K562 (cell line): Measurements from ENCODE around the gene MAP2K3.
"Not testable (repeated sequence)": the region's sequence is repeated elsewhere in the genome, so short reads cannot be mapped to it uniquely, and the experiment has no call there.

Experiments used
- BHLHE40 ChIP-seq: IDR thresholded peaks from 2 replicates; pipeline ENCODE4 v1.6.1; 2011; ENCODE audit warnings: low read length, improper control_type of control experiment
- CBX3 ChIP-seq, 2 experiments: IDR thresholded peaks; 1 replicate in 1 of 2; 2 replicates in 1 of 2; pipeline ENCODE4 v1.6.1; 2012; ENCODE audit warnings: inconsistent platforms in 2 of 2, low read length in 2 of 2, borderline replicate concordance in 1 of 2, control low read depth in 1 of 2
- DPF2 ChIP-seq: fragments of 450-650 bp; IDR thresholded peaks from 2 replicates; pipeline ENCODE4 v1.6.1; 2016
- FOSL1 ChIP-seq: fragments of 200-800 bp; sonication (Bioruptor generic); conservative IDR thresholded peaks from 2 replicates; pipeline ENCODE4 v1.6.1; 2016; ENCODE audit warnings: missing genetic modification characterization, missing compliant biosample characterization
- GABPA ChIP-seq: fragments of 200-800 bp; sonication (Bioruptor generic); conservative IDR thresholded peaks from 2 replicates; pipeline ENCODE4 v1.6.1; 2016; ENCODE audit warnings: low read depth, missing genetic modification characterization, missing compliant biosample characterization
- POLR2A ChIP-seq: fragments of 450-650 bp; conservative IDR thresholded peaks from 2 replicates; pipeline ENCODE4 v1.6.1; 2016
- SMARCB1 ChIP-seq: IDR thresholded peaks from 2 replicates; pipeline ENCODE4 v1.6.1; 2011; ENCODE audit warnings: improper control_type of control experiment, low read depth; ENCODE audit not compliant: insufficient read length
- SP2 ChIP-seq: IDR thresholded peaks from 2 replicates; pipeline ENCODE4 v1.6.1; 2011; ENCODE audit warnings: mild to moderate bottlenecking, low read depth, low read length, moderate library complexity; ENCODE audit not compliant: poor library complexity, severe bottlenecking; ENCODE audit errors: extremely low read depth
- TCF7 ChIP-seq: sonication (generic); IDR thresholded peaks from 2 replicates; pipeline ENCODE4 v1.6.1; 2016; ENCODE audit warnings: antibody characterized with exemption, borderline replicate concordance
- ZNF282 ChIP-seq: sonication (generic); formaldehyde crosslinking; IDR thresholded peaks from 2 replicates; pipeline ENCODE4 v1.8.1; 2023; ENCODE audit warnings: missing genetic modification reagents
- ZNF561 ChIP-seq: fragments of 450-650 bp; formaldehyde crosslinking; conservative IDR thresholded peaks from 2 replicates; pipeline ENCODE4 v1.4.0; 2020; ENCODE audit warnings: mild to moderate bottlenecking, moderate library complexity
- TF ChIP-seq, protein P1 (sequence below): sonication (generic); formaldehyde crosslinking; IDR thresholded peaks from 2 replicates; pipeline ENCODE4 v1.8.0; 2023; ENCODE audit warnings: mild to moderate bottlenecking, missing genetic modification reagents
- TF ChIP-seq, protein P2 (sequence below): fragments of 450-650 bp; IDR thresholded peaks from 2 replicates; pipeline ENCODE4 v1.6.1; 2018; ENCODE audit warnings: mild to moderate bottlenecking, low read depth; ENCODE audit not compliant: partially characterized antibody
- TF ChIP-seq, protein P3 (sequence below), 3 experiments: IDR thresholded peaks in 2 of 3; conservative IDR thresholded peaks in 1 of 3; 2 replicates each; pipeline ENCODE4 v1.5.1; 2011 to 2012; ENCODE audit warnings: low read length in 3 of 3, mild to moderate bottlenecking in 3 of 3, control low read depth in 2 of 3, improper control_type of control experiment in 1 of 3, inconsistent platforms in 1 of 3, low read depth in 1 of 3, mixed read lengths in 1 of 3, moderate library complexity in 1 of 3; ENCODE audit not compliant: insufficient read depth in 2 of 3

DNA sequence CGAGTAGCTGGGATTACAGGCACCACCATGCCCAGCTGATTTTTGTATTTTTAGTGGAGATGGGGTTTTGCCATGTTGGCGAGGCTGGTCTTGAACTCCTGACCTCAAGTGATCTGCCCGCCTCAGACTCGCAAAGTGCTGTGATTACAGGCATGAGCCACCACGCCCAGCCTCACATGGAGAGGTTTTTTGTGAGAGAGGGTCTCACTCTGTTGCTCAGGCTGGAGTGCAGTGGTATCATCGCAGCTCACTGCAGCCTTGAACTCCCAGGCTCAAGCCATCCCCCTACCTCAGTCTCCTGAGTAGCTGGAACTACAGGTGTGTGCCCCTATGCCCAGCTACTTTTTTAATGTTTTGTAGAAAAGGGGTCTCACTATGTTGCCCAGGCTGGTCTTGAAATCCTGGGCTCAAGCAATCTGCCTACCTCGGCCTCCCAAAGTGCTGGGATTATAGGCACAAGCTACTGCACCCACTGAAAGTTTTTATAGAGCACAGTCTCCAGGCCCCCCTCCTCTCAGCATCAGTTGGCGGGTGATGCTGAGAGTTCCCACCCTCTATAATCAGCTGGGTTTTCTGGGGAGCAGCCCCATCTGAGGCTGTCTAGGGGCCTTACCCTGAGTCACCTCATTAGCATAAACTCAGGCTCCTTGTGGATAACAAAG is 22.2 kb downstream of the MAP2K3 start:
- TF ChIP-seq, protein P1, sequence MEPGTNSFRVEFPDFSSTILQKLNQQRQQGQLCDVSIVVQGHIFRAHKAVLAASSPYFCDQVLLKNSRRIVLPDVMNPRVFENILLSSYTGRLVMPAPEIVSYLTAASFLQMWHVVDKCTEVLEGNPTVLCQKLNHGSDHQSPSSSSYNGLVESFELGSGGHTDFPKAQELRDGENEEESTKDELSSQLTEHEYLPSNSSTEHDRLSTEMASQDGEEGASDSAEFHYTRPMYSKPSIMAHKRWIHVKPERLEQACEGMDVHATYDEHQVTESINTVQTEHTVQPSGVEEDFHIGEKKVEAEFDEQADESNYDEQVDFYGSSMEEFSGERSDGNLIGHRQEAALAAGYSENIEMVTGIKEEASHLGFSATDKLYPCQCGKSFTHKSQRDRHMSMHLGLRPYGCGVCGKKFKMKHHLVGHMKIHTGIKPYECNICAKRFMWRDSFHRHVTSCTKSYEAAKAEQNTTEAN (CRISPR knock-in tag) = not testable (repeated sequence)
- TF ChIP-seq TCF7; POLR2A; ZNF282 (CRISPR knock-in tag); CBX3 (IDR thresholded peaks at IDR 0.05; ENCODE audit: borderline replicate concordance in 1 of 2, low read length in 2 of 2); FOSL1 (tag); DPF2; SMARCB1; SP2; GABPA (tag); BHLHE40; ZNF561 (CRISPR knock-in tag): not testable (repeated sequence)
- TF ChIP-seq, protein P2, sequence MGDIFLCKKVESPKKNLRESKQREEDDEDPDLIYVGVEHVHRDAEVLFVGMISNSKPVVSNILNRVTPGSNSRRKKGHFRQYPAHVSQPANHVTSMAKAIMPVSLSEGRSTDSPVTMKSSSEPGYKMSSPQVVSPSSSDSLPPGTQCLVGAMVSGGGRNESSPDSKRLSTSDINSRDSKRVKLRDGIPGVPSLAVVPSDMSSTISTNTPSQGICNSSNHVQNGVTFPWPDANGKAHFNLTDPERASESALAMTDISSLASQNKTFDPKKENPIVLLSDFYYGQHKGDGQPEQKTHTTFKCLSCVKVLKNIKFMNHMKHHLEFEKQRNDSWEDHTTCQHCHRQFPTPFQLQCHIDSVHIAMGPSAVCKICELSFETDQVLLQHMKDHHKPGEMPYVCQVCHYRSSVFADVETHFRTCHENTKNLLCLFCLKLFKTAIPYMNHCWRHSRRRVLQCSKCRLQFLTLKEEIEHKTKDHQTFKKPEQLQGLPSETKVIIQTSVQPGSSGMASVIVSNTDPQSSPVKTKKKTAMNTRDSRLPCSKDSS = not testable (repeated sequence)
- TF ChIP-seq, protein P3, sequence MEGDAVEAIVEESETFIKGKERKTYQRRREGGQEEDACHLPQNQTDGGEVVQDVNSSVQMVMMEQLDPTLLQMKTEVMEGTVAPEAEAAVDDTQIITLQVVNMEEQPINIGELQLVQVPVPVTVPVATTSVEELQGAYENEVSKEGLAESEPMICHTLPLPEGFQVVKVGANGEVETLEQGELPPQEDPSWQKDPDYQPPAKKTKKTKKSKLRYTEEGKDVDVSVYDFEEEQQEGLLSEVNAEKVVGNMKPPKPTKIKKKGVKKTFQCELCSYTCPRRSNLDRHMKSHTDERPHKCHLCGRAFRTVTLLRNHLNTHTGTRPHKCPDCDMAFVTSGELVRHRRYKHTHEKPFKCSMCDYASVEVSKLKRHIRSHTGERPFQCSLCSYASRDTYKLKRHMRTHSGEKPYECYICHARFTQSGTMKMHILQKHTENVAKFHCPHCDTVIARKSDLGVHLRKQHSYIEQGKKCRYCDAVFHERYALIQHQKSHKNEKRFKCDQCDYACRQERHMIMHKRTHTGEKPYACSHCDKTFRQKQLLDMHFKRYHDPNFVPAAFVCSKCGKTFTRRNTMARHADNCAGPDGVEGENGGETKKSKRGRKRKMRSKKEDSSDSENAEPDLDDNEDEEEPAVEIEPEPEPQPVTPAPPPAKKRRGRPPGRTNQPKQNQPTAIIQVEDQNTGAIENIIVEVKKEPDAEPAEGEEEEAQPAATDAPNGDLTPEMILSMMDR (IDR thresholded peaks at IDR 0.05 in 2 of 3, conservative IDR thresholded peaks at IDR 0.05 in 1 of 3; ENCODE audit: insufficient read depth in 2 of 3, low read depth in 1 of 3, low read length in 3 of 3) = not testable (repeated sequence)
